GM18502 (cell line): Measurements from ENCODE around the gene DYNLRB1.
"Not testable (repeated sequence)": the region's sequence is repeated elsewhere in the genome, so short reads cannot be mapped to it uniquely, and the experiment has no call there.

Experiments used
- ATAC-seq: cut with Tn5 transposase; IDR thresholded peaks from one replicate; pipeline ENCODE4 v1.9.1; 2021; ENCODE audit warnings: mild to moderate bottlenecking; ENCODE audit not compliant: unreplicated experiment, poor library complexity

Gene DYNLRB1

DNA sequence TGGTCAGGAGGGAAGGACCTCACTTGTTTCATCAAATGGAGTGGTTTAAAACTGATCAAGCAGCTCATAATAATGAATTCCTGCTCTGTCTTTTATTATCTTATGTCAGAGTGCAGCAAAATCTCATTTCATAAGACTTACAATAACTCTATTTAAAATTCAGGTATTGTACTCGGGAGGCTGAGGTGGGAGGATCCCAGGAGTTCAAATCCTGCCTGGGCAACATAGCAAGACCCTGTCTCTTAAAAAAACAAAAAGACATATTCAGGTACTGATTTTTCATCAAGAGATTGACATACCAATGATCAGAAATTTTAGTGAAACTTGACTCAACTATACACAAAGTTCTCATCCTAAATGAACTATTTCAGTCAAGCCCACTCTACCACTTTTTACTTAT lies 5.6 kb upstream of the DYNLRB1 start:
- ATAC-seq = no peak

DNA sequence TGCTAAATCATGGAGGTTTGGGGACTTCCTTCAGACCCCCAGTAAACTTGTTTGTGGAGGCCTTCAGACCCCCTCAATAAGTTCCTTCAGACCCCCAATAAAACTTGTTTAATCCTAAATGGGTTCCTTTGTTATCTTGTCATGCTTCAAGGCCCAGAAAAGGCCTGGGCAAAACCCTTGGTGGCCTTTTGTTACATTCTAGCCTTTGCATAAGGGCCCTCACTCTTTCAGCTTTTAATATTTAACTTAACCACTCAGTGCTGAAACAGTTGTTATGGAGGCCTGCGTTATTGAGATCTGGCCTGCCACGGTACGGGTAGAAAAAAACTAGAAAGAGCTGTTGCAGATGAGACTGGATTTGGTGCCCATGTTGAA lies 4.3 kb upstream of the DYNLRB1 start:
- no peak for ATAC-seq

DNA sequence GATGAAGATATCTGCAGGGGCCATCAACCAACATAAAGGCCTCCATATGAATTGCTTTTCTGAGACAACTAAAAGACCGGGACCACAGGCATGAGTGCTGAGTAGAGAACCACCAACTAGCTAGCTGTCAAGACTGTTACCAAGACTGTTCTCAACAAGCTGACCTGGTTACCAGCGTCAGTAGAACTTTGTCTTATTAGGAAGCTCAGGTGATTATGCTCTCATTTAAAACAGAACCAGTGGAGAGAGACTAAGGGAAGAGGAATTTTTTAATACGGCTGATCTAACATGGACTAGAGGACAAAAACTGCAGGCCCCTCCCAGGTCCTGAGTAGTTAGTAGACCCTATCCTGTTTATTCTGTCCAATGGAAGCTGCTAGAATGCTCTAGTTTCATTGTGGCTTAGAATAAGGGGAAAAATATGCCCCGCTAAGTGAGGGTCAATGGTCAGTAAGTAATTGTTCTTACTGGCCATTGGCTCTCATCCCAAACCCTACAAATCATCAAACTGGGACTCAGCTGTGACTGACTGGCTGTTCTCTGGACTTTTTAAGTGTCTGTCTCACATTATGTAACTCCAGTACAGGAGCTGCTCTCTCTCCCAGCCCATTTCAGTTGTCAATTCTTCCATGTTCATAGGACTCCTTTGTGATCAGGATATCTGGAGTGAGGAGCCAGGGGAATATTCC lies 3.8 kb upstream of the DYNLRB1 start:
- no peak for ATAC-seq

DNA sequence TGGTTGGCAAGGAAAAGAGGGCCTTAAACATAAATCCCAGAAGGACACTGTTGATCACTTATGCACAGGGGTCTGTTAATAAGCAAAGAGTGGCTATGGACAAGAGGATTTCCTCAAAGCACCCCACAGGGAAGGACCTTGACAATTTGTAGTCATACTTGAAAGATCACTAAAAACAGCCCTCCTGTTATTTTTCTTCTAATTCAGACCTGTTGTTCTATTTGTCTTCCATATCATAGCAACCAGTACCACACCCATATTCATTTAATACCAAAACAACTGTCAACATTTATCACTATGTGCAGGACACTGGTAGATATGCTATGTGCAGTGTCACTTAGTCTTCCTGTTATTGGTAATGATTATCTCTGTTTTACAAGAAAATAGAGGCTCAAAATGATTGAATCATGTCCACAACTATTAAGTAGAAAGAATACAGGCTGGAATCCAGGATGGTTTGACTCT lies 3.2 kb upstream of the DYNLRB1 start:
- no peak for ATAC-seq

DNA sequence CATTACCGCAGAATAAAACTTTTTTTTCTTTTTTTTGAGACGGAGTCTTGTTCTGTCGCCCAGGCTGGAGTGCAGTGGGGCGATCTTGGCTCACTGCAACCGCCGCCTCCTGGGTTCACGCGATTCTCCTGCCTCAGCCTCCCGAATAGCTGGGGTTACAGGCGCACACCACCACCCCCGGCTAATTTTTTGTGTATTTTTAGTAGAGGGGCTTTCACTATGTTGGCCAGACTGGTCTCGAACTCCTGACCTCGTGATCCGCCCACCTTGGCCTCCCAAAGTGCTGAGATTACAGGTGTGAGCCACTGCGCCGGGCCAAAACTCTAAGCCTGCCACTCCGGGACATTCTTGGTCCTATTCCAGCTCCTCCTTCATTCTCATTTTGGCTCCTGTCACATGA lies 2.2 kb upstream of the DYNLRB1 start:
- ATAC-seq = not testable (repeated sequence)

DNA sequence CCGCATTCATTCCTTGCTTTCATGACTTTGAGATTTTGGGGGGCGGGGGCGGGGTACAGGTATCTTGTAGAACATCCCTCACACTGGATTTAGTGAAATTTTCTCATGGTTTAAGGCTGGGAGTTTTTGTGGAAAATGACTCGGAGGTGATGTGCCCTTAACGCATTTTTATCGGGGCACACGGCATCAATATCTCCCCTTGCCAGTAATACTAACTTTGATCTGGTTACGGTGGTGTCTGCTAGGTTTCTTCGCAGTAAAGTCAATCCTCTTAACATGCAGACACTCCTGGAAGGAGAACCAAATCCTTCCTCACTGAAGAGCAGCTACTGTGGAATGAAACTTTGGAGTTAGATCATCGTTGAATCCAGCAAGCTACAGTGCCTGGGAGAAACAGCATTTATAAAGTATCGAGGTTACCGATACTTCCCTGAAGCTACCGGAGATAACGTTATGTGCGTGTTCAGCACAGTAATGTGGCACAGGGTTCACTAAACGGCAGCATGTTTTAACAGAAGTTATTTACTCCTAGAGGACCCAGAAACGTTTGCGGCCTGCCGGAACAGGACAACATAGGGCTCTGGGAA lies 1.2 kb upstream of the DYNLRB1 start:
- ATAC-seq = no peak

DNA sequence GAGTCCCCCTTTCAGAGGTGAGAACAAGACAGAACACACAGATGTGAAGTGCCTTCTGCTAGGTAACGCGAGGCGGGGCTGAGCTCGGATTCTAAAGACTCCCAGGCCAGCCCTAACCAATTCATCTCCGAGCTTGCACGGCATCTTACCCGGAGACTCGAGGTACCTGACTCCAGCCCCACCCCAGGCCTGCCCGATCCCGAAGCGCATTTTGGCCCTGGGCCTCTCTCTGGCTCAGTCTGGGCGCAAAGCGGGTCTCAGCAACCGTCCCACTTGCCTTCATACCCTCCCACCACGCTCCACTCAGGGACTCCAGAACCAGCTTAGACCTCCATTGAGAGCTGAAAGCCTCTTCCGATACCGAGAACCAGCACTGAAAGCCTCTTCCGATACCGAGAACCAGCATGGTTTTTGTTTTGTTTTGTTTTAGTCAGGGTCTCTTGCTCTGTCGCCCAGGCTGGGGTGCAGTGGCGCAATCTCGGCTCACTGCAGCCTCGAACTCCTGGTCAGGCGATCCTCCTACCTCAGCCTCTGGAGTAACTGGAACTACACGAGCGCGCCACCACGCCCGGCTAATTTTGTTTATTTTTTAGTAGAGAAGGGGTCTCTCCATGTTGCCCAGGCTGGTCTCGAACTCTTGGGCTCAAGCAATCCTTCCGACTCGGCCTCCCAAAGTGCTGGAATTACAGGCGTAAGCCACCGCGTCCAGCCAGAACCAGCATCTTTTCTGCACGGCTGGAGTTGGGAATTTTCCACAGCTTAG lies 557 bp upstream of the DYNLRB1 start:
- ATAC-seq = peak; percentile 55

DNA sequence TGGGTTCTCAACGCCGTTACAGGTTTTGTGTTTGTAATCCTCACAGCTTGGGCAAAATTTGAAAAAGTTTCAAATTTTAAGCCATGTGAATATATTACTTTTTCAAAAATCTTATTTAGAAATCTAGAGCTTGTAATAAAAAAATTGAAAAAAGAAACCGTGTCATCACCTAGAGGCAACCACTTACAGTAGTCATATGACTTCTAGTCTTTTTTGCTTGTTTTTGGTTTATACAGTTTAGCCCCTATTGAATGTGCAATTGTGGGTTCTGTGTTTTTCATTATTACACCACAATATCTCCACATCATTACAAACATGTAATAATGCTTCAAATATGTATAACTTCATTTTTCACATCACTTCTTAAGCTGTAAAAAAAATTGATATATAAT lies 888 bp downstream of the DYNLRB1 start:
- no peak for ATAC-seq

DNA sequence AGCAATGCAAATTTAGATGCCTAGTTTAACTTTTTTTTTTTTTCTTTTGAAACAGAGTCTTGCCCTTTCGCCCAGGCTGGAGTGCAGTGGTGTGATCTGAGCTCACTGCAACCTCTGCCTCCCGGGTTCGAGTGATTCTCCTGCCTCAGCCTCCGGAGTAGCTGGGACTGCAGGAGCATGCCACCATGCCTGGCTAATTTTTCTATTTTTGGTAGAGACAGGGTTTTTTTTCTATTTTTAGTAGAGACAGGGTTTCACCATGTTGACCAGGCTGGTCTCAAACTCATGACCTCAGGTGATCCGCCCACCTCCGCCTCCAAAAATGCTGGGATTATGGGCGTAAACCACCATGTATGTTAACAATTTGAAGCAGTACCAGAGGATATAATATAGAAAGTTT lies 2.6 kb downstream of the DYNLRB1 start:
- ATAC-seq = not testable (repeated sequence)

DNA sequence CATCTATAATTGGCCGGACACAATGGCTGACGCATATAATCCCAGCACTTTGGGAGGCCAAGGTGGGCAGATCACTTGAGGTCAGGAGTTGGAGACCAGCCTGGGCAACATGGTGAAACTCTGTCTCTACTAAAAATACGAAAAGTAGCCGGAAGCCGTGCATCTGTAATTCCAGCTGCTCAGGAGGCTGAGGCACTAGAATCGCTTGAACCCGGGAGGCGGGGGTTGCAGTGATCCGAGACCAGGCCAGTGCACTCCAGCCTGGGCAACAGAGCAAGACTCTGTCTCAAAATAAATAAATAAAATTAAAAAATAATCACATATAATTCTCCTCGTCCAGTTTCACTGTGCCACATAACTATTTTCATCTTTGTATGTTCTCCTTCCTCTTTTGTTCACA lies 3.6 kb downstream of the DYNLRB1 start:
- not testable (repeated sequence) for ATAC-seq

DNA sequence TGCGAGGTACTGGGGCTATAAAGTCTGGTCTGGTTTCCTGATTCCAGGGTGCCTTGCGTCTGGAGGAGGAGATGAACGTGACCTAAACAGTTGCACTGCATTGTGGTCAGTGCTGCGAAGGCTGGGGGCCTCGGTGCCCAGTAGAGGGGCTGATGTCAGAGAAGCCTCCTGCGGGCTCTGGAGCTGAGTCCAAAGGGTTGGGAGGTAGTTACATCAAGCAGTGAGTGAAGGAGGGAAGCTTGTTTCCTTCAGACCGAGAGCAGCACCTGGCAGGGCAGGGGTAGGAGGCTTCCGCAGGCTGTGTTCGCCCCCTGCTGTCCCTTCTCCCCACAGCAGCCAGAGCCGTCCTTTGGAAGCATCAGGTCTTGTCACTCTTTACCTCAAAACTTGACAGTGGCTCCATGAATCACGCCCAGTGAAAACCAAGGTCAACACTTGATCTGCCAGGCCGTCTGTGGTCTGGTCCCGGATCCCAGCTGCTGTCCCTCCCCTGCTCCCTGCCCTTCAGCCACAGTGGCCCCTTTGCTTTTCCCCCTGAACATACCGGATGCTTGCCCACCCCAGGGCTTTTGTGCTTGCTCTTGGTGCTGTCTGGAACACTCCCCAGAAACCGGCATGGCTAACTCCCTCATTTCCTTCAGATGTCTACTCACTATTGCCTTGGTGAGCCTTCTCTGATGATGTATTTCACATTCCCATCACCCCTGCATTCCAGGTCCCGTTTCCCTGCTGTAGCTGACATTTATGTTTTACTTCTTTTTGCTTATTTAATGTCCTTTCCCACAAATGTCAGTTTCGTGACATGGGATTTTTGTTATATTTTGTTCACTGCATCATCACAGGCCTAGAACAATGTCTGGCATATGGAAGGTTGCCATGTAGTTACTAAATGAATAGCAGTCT lies 7.0 kb downstream of the DYNLRB1 start:
- ATAC-seq = no peak

DNA sequence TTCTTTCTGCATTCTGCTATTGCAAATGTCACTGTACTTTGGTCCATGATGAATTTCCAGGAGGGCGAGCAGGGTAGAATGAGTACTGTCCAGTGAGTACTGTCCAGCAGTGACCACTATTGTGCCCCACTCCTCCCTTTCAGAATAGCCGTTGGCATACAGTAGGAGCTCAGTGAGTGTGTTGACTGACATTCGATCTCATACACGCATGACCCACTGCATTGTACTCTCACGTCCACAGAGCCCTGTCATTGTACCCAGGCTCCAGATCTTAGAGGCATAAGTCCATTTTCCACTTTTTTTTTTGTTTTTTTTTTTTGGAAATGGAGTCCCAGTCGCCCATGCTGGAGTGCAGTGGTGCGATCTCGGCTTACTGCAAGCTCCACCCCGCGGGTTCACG lies 8.2 kb downstream of the DYNLRB1 start:
- no peak for ATAC-seq

DNA sequence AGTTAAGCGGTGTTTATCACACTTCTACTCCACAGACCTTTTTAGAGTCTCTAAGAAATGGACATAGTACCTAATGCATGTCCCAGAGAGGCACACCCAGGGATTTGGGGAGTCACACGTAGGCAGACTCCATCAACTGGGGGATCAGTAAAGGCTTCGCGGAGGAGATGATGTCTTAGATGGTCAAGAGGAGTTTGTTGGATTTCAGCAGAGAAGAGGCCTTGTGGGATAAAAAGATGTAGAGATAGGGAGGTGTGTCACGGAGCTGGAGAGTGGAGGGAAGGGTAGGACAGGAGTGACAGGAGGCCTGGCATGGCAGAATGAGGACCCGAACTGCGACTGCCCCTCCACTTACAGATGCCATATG lies 9.1 kb downstream of the DYNLRB1 start:
- ATAC-seq = no peak

DNA sequence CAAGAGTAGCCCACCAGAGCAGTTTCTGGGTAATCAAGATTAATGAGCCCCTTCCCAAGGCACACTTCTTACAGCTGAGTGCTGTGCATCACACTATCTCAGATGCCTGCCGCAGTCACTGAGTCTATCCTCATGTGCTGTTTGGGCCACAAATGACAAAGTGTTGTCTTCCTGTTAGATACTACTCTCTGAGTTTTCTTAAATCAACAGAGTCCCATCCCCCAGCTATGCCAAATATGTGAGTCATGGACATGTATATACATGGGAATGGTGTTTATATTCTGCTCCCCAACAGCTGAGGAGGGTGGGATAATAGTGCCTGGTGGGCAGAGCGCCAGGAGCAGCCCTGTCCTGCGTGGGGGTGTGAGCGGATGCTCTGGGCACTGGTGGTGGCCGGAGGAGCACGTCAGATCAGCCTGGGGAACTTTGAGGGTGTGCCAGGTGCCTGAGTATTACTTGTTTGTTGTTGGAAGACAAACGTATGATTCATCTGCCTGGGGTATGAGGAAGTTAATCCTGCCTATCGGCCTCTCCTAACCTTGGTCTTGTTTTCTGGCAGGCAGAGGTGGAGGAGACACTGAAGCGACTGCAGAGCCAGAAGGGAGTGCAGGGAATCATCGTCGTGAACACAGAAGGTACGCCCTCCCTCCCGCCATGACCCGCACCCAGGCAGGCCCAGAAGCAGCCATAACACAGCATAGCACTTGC lies 9.6 kb downstream of the DYNLRB1 start:
- no peak for ATAC-seq

DNA sequence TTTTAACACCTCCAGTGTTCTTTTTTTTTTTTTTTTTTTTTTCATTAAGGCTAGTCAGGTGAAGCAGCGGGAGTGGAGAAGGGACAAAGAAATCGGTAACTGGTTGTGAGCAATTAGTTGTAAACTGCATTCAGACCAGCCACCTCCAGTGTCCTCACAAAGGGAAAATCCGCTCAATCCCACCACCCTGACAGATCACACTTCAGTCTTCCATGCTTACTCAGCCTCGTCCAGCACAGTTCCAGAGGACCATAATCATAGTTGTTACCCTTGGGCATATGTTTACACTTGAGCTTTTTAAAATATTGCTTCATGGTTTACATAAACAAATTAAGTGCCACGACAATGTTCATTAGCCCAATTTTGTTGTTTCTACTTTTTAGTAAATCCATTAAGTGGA lies 10.2 kb downstream of the DYNLRB1 start:
- ATAC-seq = no peak

DNA sequence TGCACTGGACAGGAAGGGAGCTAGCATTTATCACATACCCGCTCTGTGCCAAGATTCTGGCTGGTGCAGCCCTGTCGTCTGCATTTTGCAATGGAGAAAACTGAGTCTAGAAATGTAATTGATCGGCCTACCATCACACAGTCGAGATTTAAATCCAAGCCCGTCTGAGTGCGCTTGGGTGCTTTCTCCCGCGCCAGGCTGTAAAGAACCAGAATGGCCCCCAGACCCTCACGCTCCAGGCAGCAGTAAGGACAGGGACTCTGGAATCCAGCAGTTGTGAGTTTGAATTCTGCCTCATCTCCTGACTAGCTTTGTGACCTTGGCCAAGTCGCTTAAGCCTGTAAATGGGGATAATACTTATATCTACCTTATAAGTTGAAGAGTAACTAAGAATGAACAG lies 10.8 kb downstream of the DYNLRB1 start:
- no peak for ATAC-seq

DNA sequence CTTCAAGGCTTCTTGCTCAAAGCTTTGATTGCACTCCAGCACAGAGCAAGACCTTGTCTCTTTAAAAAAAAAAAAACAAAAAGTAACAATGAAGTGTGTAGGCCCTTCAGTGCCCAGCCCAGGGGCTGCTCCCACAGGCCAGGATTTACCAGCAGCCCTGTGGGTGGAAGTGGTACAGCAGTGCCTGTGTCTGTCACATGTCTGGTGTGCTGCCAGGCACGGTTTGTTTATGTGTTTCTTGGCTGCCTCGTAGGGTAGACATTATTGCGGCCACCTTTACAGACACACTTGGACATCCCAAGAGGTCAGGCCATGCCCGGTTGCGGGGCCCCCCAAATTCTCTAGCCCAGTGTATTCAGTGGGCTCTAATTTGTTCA lies 12.7 kb downstream of the DYNLRB1 start:
- ATAC-seq = no peak

DNA sequence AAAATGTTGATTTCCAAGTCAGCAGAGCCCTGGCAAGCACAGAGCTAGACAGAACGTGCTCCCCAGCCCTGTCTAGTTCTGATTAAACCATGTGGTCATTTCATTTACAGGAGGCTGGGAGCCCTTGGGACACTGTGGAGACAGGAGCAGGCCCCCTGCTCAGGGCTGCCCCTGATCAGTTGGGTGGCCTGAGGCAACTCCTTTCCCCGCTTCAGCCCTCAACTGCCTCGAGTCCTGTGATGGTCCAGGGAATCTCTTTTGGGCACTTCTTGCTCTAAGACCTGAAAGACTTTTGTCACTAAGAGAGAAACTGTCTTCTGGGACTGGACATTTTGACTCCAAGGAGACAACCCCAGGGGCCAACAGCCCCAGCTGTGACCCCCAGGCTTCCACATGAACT lies 13.5 kb downstream of the DYNLRB1 start:
- ATAC-seq = no peak

DNA sequence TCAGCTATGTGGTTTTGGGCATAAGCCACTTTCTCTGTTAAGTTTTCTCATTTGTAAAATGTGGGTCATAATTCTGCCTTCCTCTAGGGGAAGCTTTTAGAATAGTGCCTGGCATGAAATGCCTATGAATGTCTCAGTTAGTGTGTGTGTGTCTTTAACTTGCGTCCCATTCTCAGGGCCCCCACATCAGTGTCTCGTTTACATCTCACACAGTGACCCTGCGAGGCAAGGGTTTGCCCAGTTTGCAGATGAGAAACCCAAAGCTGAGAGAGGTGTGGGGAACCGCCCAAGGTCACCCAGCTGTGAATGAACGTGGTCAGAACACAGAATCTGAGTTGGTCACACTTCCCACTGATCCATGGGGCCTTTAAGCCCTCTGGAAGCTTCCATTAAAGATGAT lies 14.1 kb downstream of the DYNLRB1 start:
- ATAC-seq = no peak

DNA sequence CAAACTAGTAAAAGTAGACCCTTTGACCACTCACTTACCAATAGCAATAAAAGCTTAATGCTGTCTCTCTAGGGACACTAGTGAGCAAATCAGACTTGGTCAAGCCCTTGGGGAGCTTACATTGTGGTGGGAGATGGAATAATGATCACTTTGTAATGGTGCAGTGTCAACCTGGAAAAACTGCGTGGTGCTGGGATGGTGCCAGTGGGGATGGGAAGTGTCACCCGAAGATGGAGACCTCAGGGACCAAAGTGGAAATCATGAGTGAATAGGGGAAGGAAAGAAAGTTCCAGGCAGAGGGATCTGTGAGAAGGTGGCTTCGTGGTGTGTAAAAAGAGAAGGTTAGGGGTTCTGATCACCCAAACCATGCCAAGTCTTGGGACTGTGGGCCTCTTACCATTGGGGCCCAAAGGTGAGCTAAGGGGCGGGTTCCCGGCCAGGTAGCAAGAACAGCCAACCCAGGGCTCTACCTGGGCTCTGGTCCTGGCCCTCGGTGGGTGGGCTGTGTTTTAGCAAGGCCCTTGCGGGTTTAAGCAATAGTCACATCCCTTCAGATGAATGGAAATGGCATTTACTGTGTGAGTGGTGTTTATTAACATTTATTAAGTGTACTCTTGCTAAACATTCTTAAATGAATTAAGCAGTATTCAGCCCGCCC lies 15.5 kb downstream of the DYNLRB1 start:
- no peak for ATAC-seq
